SK-N-SH (cell line): ENCODE data around the gene DENND6A. TPM values are rescaled to one million over a fixed set of nuclear protein-coding genes. Genes with fewer than 3 reads are reported as not detected.
"Not testable (repeated sequence)": the region's sequence is repeated elsewhere in the genome, so short reads cannot be mapped to it uniquely, and the experiment has no call there.

Experiments
- CTCF ChIA-PET: fragments of 300-600, 350-600 bp; formaldehyde crosslinking; extraction: SDS; loops from one replicate; lab custom pipeline; 2021; lab: Yijun Ruan, JAX
- POLR2A ChIA-PET: fragments of 350-600 bp; sonication (Branson Sonifier 250); formaldehyde crosslinking; extraction: SDS; loops from one replicate; lab custom pipeline; 2020; ENCODE audit warnings: antibody characterized with exemption, inconsistent platforms; lab: Yijun Ruan, JAX
- DNase-seq: peaks from one replicate; pipeline ENCODE4 v3.0.0; 2012
- H2AFZ ChIP-seq: fragments of 200-600 bp; sonication (generic); 2 replicates; pipeline ENCODE4 v1.8.1; 2016; ENCODE audit warnings: antibody characterized with exemption, mild to moderate bottlenecking, low read depth
- H3F3A ChIP-seq: fragments of 200-600 bp; sonication (generic); replicated peaks from 2 replicates; pipeline ENCODE3; 2016; ENCODE audit warnings: antibody characterized with exemption, mild to moderate bottlenecking; ENCODE audit not compliant: insufficient read depth
- H3K27ac ChIP-seq, 2 experiments: fragments of 200-500 bp in 1 of 2; fragments of 200-600 bp in 1 of 2; sonication (Bioruptor generic) in 1 of 2; sonication (generic), shearing (Covaris generic) in 1 of 2; 2 replicates each; pipeline versions ENCODE4 v1.5.1 to v1.6.1; 2014 to 2016; ENCODE audit warnings: low read depth in 2 of 2, inconsistent platforms in 1 of 2, low read length in 1 of 2, mild to moderate bottlenecking in 1 of 2, mixed read lengths in 1 of 2
- H3K27me3 ChIP-seq: fragments of 200-600 bp; sonication (generic), shearing (Covaris generic); 2 replicates; pipeline ENCODE4 v1.6.1; 2016; ENCODE audit warnings: mixed run types; ENCODE audit not compliant: insufficient read depth
- H3K36me3 ChIP-seq, 2 experiments: fragments of 200-500 bp in 1 of 2; fragments of 200-600 bp in 1 of 2; sonication (Bioruptor generic) in 1 of 2; sonication (generic) in 1 of 2; replicated peaks in 1 of 2; 2 replicates each; pipeline versions ENCODE3 to v1.5.1; 2014 to 2016; ENCODE audit warnings: low read length in 1 of 2, mild to moderate bottlenecking in 1 of 2; ENCODE audit not compliant: insufficient read depth in 2 of 2, control insufficient read depth in 1 of 2
- H3K4me1 ChIP-seq, 2 experiments: fragments of 200-500 bp in 1 of 2; fragments of 200-600 bp in 1 of 2; sonication (Bioruptor generic) in 1 of 2; sonication (generic), shearing (Covaris generic) in 1 of 2; 2 replicates each; pipeline versions ENCODE4 v1.5.1 to v1.6.1; 2014 to 2016; ENCODE audit warnings: low read depth in 1 of 2, low read length in 1 of 2, mixed run types in 1 of 2; ENCODE audit not compliant: insufficient read depth in 2 of 2, control insufficient read depth in 1 of 2
- H3K4me2 ChIP-seq: fragments of 200-600 bp; sonication (generic), shearing (Covaris generic); 2 replicates; pipeline ENCODE4 v1.6.1; 2017; ENCODE audit warnings: mixed run types
- H3K4me3 ChIP-seq, 2 experiments: fragments of 200-500 bp in 1 of 2; fragments of 200-600 bp in 1 of 2; sonication (Bioruptor generic) in 1 of 2; sonication (generic), shearing (Covaris generic) in 1 of 2; 2 replicates each; pipeline versions ENCODE4 v1.5.1 to v1.8.1; 2014 to 2016; ENCODE audit warnings: low read depth in 2 of 2, inconsistent platforms in 1 of 2, low read length in 1 of 2, mild to moderate bottlenecking in 1 of 2, mixed read lengths in 1 of 2, moderate library complexity in 1 of 2
- H3K79me2 ChIP-seq: fragments of 200-600 bp; sonication (generic); 2 replicates; pipeline ENCODE4 v1.8.1; 2017; ENCODE audit warnings: mild to moderate bottlenecking; ENCODE audit not compliant: insufficient read depth
- H3K9ac ChIP-seq: fragments of 200-600 bp; sonication (generic); 2 replicates; pipeline ENCODE4 v1.6.1; 2017; ENCODE audit warnings: mixed run types
- H3K9me2 ChIP-seq: fragments of 200-600 bp; sonication (generic); 2 replicates; pipeline ENCODE4 v1.6.1; 2017; ENCODE audit warnings: mixed run types
- H3K9me3 ChIP-seq: fragments of 200-600 bp; sonication (generic); 2 replicates; pipeline ENCODE4 v1.6.1; 2017; ENCODE audit warnings: mixed run types, mild to moderate bottlenecking, moderate library complexity
- H4K20me1 ChIP-seq: fragments of 200-600 bp; sonication (generic); 2 replicates; pipeline ENCODE4 v1.6.1; 2017; ENCODE audit warnings: mild to moderate bottlenecking, mixed run types; ENCODE audit not compliant: insufficient read depth
- CHD2 ChIP-seq: fragments of 150-350 bp; IDR thresholded peaks from 2 replicates; pipeline ENCODE4 v1.6.1; 2018; ENCODE audit warnings: low read length; ENCODE audit not compliant: partially characterized antibody
- CTCF ChIP-seq: fragments of 200-600 bp; sonication (generic); IDR thresholded peaks from 2 replicates; pipeline ENCODE4 v1.6.1; 2017; ENCODE audit warnings: antibody characterized with exemption, mild to moderate bottlenecking, moderate library complexity
- EP300 ChIP-seq, 2 experiments: IDR thresholded peaks; 2 replicates each; pipeline versions ENCODE4 v1.4.0 to v1.6.1; 2012; ENCODE audit warnings: borderline replicate concordance in 1 of 2, low read depth in 1 of 2, low read length in 1 of 2
- EZH2phosphoT487 ChIP-seq: fragments of 200-600 bp; sonication (generic); IDR thresholded peaks from 2 replicates; pipeline ENCODE4 v1.6.1; 2017; ENCODE audit warnings: low read depth, mixed run types, mild to moderate bottlenecking, antibody characterized with exemption, moderate library complexity, borderline replicate concordance
- FOSL2 ChIP-seq: IDR thresholded peaks from 2 replicates; pipeline ENCODE4 v1.4.0; 2012; ENCODE audit warnings: low read depth, mild to moderate bottlenecking, moderate library complexity, borderline replicate concordance
- GABPA ChIP-seq: IDR thresholded peaks from 2 replicates; pipeline ENCODE4 v1.4.0; 2012; ENCODE audit warnings: low read depth, mild to moderate bottlenecking
- JUND ChIP-seq: IDR thresholded peaks from 2 replicates; pipeline ENCODE4 v1.4.0; 2012
- MEF2A ChIP-seq: IDR thresholded peaks from 2 replicates; pipeline ENCODE4 v1.4.0; 2012; ENCODE audit warnings: low read depth, borderline replicate concordance
- MXI1 ChIP-seq: IDR thresholded peaks from 2 replicates; pipeline ENCODE4 v1.6.1; 2012; ENCODE audit warnings: mild to moderate bottlenecking, low read depth, low read length, improper control_type of control experiment
- NFIC ChIP-seq: IDR thresholded peaks from 2 replicates; pipeline ENCODE4 v1.4.0; 2012; ENCODE audit warnings: borderline replicate concordance
- POLR2AphosphoS5 ChIP-seq: IDR thresholded peaks from 2 replicates; pipeline ENCODE4 v1.6.1; 2012; ENCODE audit warnings: low read depth, low read length
- RAD21 ChIP-seq: IDR thresholded peaks from 2 replicates; pipeline ENCODE4 v1.6.1; 2012; ENCODE audit warnings: mild to moderate bottlenecking, low read length
- RFX5 ChIP-seq: IDR thresholded peaks from 2 replicates; pipeline ENCODE4 v1.6.1; 2012; ENCODE audit warnings: mild to moderate bottlenecking, improper control_type of control experiment, low read length
- SIN3A ChIP-seq: IDR thresholded peaks from 2 replicates; pipeline ENCODE4 v1.6.1; 2012; ENCODE audit warnings: low read depth, mild to moderate bottlenecking, low read length, moderate library complexity, borderline replicate concordance
- USF1 ChIP-seq: IDR thresholded peaks from 2 replicates; pipeline ENCODE4 v1.4.0; 2012; ENCODE audit warnings: low read depth, borderline replicate concordance
- ZBTB33 ChIP-seq: IDR thresholded peaks from 2 replicates; pipeline ENCODE4 v1.4.0; 2012; ENCODE audit warnings: low read depth, borderline replicate concordance
- WGBS: methylation state at CpG from one replicate; pipeline ENCODE4 v1.1.6; 2017; ENCODE audit warnings: low lambda C conversion rate; 5-methylcytosine and 5-hydroxymethylcytosine counted together
- polyA plus RNA-seq, 3 experiments: library from polyadenylated mRNA; depleted of rRNA; stranded (reverse); fragments of >200 nt; gene quantifications; 2 replicates each; pipeline ENCODE4 v1.2.3, GENCODE V29; 2012

Gene DENND6A
- polyA plus RNA-seq, 1 of the 3 experiments (the other 2 are of a cell fraction), result 5.8 TPM

- WGBS, result 85% methylated on average over 3 of the region's 3 CpGs
- TF ChIP-seq NFIC, result no peak
- TF ChIP-seq JUND, result no peak
- TF ChIP-seq POLR2AphosphoS5, result no peak
- TF ChIP-seq RAD21, result no peak
- TF ChIP-seq USF1, result no peak
- no peak for TF ChIP-seq CTCF
- TF ChIP-seq GABPA, result no peak
- no peak for TF ChIP-seq SIN3A
- TF ChIP-seq, all 33 proteins: peak for 0
- Histone ChIP-seq H3K9me3 (no peaks in the 10 kb centered on the region), H3K36me3 (no peaks in the 10 kb centered on the region), H3K4me3 (no peak overlapping the region), H2AFZ (no peak overlapping the region), H3K4me2 (no peak overlapping the region), H4K20me1 (no peaks in the 10 kb centered on the region), H3K27ac (no peak overlapping the region), H3K9ac (no peak overlapping the region), H3K27me3 (no peaks in the 10 kb centered on the region), H3K9me2 (no peaks in the 10 kb centered on the region), H3K79me2 (no peaks in the 10 kb centered on the region), H3F3A (peaks cover 6% of the 10 kb centered on the region), H3K4me1 (no peaks in the 10 kb centered on the region)
- ChIA-PET POLR2A (no interaction called here), CTCF (no interaction called here)
- no peak for DNase-seq
These were observed 75.1 kb downstream of the DENND6A start for GRCh38 chr3:57617739-57618138.

- Histone ChIP-seq H3K9ac (no peak overlapping the region), H3K9me3 (no peaks in the 10 kb centered on the region), H3K4me2 (no peak overlapping the region), H3K4me3 (no peak overlapping the region), H3K27me3 (no peaks in the 10 kb centered on the region), H3K4me1 (no peaks in the 10 kb centered on the region), H3K27ac (no peak overlapping the region), H3K36me3 (no peaks in the 10 kb centered on the region), H2AFZ (no peak overlapping the region), H3K79me2 (no peaks in the 10 kb centered on the region), H3K9me2 (no peaks in the 10 kb centered on the region), H3F3A (peaks cover 6% of the 10 kb centered on the region), H4K20me1 (no peaks in the 10 kb centered on the region)
- whole genome bisulfite sequencing, result 74% methylated on average over 3 of the region's 3 CpGs
- POLR2A ChIA-PET, result no interaction called here
- no peak for DNase-seq
- CTCF ChIA-PET, result interaction anchor here (0.6 kb wide), 1 partner anchor 15 kb away, joined by 4 read pairs; no protein-coding TSS in a partner anchor
- no peak for TF ChIP-seq ZBTB33
- TF ChIP-seq SIN3A, result no peak
- no peak for TF ChIP-seq EZH2phosphoT487
- TF ChIP-seq POLR2AphosphoS5, result no peak
- TF ChIP-seq EP300 (IDR thresholded peaks at IDR 0.05; ENCODE audit: borderline replicate concordance in 1 of 2, low read depth in 1 of 2, low read length in 1 of 2), result no peak
- TF ChIP-seq RFX5, result no peak
- no peak for TF ChIP-seq MXI1
- TF ChIP-seq FOSL2, result no peak
- TF ChIP-seq CHD2, result no peak
- TF ChIP-seq MEF2A, result no peak
These were observed 76.6 kb downstream of the DENND6A start for GRCh38 chr3:57616233-57616632.

- POLR2A ChIA-PET, result interaction anchor here (1.0 kb wide), 1 partner anchor 14 kb away, joined by 3 read pairs; the partner anchor contains the start of gene ARF4
- H3K4me3 ChIP-seq, DNase-seq, H3K9ac ChIP-seq, H3K4me1 ChIP-seq, H3K9me2 ChIP-seq, H3K27ac ChIP-seq, H3K27me3 ChIP-seq, H3K4me2 ChIP-seq, H4K20me1 ChIP-seq, H2AFZ ChIP-seq, H3K79me2 ChIP-seq, H3K9me3 ChIP-seq, H3K36me3 ChIP-seq, H3F3A ChIP-seq, CTCF ChIA-PET: not testable (repeated sequence)
- 98% methylated on average over 5 of the region's 5 CpGs for WGBS
These were observed 81.0 kb downstream of the DENND6A start for GRCh38 chr3:57611870-57612269.
